Mesenchymal stem cell (in vitro differentiated cells and primary cell): ENCODE measurements around the gene ESR1.

Experiments
- DNase-seq: peaks from one replicate; pipeline ENCODE4 v3.0.0-alpha.2; 2013
- H2AFZ ChIP-seq: one replicate; pipeline ENCODE4 v1.6.1; 2013; ENCODE audit warnings: low read depth, mild to moderate bottlenecking, control low read depth, inconsistent platforms, low read length, moderate library complexity
- H2AK5ac ChIP-seq: 2 replicates; pipeline ENCODE4 v1.6.1; 2013; ENCODE audit warnings: low read length, moderate library complexity, mild to moderate bottlenecking, inconsistent platforms; ENCODE audit not compliant: severe bottlenecking
- H2BK120ac ChIP-seq: one replicate; pipeline ENCODE4 v1.6.1; 2013; ENCODE audit warnings: low read depth, mild to moderate bottlenecking, inconsistent platforms, low read length, moderate library complexity
- H2BK12ac ChIP-seq, 2 experiments: one replicate each; pipeline ENCODE4 v1.6.1; 2013; ENCODE audit warnings: inconsistent platforms in 2 of 2, low read length in 2 of 2, mild to moderate bottlenecking in 2 of 2, moderate library complexity in 2 of 2, control low read depth in 1 of 2
- H2BK15ac ChIP-seq: one replicate; pipeline ENCODE4 v1.6.1; 2013; ENCODE audit warnings: mild to moderate bottlenecking, low read depth, inconsistent platforms; ENCODE audit not compliant: poor library complexity, severe bottlenecking
- H2BK5ac ChIP-seq: 2 replicates; pipeline ENCODE4 v1.6.1; 2013; ENCODE audit warnings: low read depth, mild to moderate bottlenecking, low read length, control low read depth, inconsistent platforms; ENCODE audit not compliant: poor library complexity, severe bottlenecking
- H3K14ac ChIP-seq, 2 experiments: one replicate each; pipeline ENCODE4 v1.6.1; 2013; ENCODE audit warnings: inconsistent platforms in 2 of 2, low read length in 2 of 2, control low read depth in 1 of 2, mild to moderate bottlenecking in 1 of 2, moderate library complexity in 1 of 2
- H3K18ac ChIP-seq, 2 experiments: one replicate each; pipeline ENCODE4 v1.6.1; 2013; ENCODE audit warnings: inconsistent platforms in 2 of 2, low read length in 2 of 2, control low read depth in 1 of 2, low read depth in 1 of 2, mild to moderate bottlenecking in 1 of 2
- H3K23ac ChIP-seq, 2 experiments: one replicate each; pipeline ENCODE4 v1.6.1; 2013; ENCODE audit warnings: inconsistent platforms in 2 of 2, low read length in 2 of 2, mild to moderate bottlenecking in 2 of 2, moderate library complexity in 2 of 2, control low read depth in 1 of 2
- H3K27ac ChIP-seq: 2 replicates; pipeline ENCODE4 v1.5.1; 2013; ENCODE audit warnings: mild to moderate bottlenecking, moderate library complexity, low read length, control low read depth, inconsistent platforms; ENCODE audit not compliant: poor library complexity, severe bottlenecking
- H3K27me3 ChIP-seq, 2 experiments: 2 replicates each; pipeline versions ENCODE4 v1.6.1 to v1.7.0; 2013; ENCODE audit warnings: low read length in 2 of 2, mild to moderate bottlenecking in 2 of 2, moderate library complexity in 2 of 2, control low read depth in 1 of 2, inconsistent platforms in 1 of 2; ENCODE audit not compliant: control insufficient read depth in 1 of 2, insufficient read depth in 1 of 2
- H3K36me3 ChIP-seq, 2 experiments: 2 replicates each; pipeline versions ENCODE4 v1.6.1 to v1.7.0; 2013; ENCODE audit warnings: low read length in 2 of 2, control low read depth in 1 of 2, inconsistent platforms in 1 of 2, low read depth in 1 of 2, mild to moderate bottlenecking in 1 of 2; ENCODE audit not compliant: insufficient read depth in 2 of 2, control insufficient read depth in 1 of 2
- H3K4ac ChIP-seq, 2 experiments: one replicate each; pipeline ENCODE4 v1.6.1; 2013; ENCODE audit warnings: inconsistent platforms in 2 of 2, low read length in 2 of 2, mild to moderate bottlenecking in 2 of 2, moderate library complexity in 2 of 2, control low read depth in 1 of 2, low read depth in 1 of 2
- H3K4me1 ChIP-seq: 2 replicates; pipeline ENCODE4 v1.6.1; 2013; ENCODE audit warnings: low read depth, low read length, control low read depth; ENCODE audit not compliant: control insufficient read depth, insufficient read depth
- H3K4me2 ChIP-seq: 2 replicates; pipeline ENCODE4 v1.6.1; 2013; ENCODE audit warnings: low read length, mild to moderate bottlenecking, inconsistent platforms; ENCODE audit not compliant: poor library complexity, severe bottlenecking
- H3K4me3 ChIP-seq, 2 experiments: 2 replicates each; pipeline versions ENCODE4 v1.5.1 to v1.7.0; 2013; ENCODE audit warnings: low read length in 2 of 2, mild to moderate bottlenecking in 2 of 2, control low read depth in 1 of 2, low read depth in 1 of 2; ENCODE audit not compliant: insufficient read depth in 1 of 2
- H3K79me1 ChIP-seq: replicated peaks from 2 replicates; pipeline ENCODE4 v1.6.1; 2013; ENCODE audit warnings: mild to moderate bottlenecking, control low read depth, low read length, inconsistent platforms; ENCODE audit not compliant: poor library complexity, severe bottlenecking
- H3K9ac ChIP-seq: 2 replicates; pipeline ENCODE4 v1.7.0; 2013; ENCODE audit warnings: mild to moderate bottlenecking, low read length, moderate library complexity
- H3K9me3 ChIP-seq: 2 replicates; pipeline ENCODE4 v1.7.0; 2013; ENCODE audit warnings: mild to moderate bottlenecking, low read length; ENCODE audit not compliant: control insufficient read depth
- H4K8ac ChIP-seq: one replicate; pipeline ENCODE4 v1.6.1; 2013; ENCODE audit warnings: inconsistent platforms, mild to moderate bottlenecking, low read length, moderate library complexity
- H4K91ac ChIP-seq: one replicate; pipeline ENCODE4 v1.6.1; 2013; ENCODE audit warnings: mild to moderate bottlenecking, low read length, inconsistent platforms
- WGBS: methylation state at CpG from one replicate; pipeline ENCODE4 v1.1.7; 2013; ENCODE audit warnings: mixed read lengths; 5-methylcytosine and 5-hydroxymethylcytosine counted together

ESR1 gene

DNA sequence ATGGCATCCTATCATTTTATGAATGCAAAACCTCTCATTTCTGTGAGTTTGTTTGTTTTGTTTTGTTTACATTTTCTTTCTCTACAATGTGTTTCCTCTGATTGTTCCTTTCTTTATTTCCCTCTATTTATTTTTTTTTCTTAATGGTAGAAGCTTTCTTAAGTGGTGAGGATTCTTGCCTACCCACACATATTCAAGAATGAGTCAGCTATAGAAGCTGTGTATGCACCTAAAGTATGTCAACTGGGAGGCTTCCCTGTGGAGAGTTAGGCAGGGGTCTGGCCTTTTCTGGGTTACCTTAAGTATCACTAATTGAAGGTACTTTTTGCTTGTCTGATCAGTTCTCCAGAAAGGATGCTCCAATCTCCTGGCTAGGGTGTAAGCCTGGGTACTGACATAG lies 354.0 kb downstream of the ESR1 start:
- Histone ChIP-seq H3K4me1 (peaks cover 2% of the 10 kb centered on the region), H3K9me3 (no peaks in the 10 kb centered on the region), H3K79me1 (no peaks in the 10 kb centered on the region), H3K14ac (no peak overlapping the region), H2BK12ac (no peak overlapping the region), H3K27me3 (no peaks in the 10 kb centered on the region), H2AFZ (no peak overlapping the region), H4K8ac (no peak overlapping the region), H3K23ac (no peak overlapping the region), H2BK120ac (no peak overlapping the region), H2BK15ac (no peak overlapping the region), H4K91ac (no peak overlapping the region), H3K36me3 (peaks cover 5 to 48% of the 10 kb centered on the region in 2 experiments), H3K4ac (no peak overlapping the region), H2AK5ac (no peak overlapping the region), H3K18ac (no peak overlapping the region), H3K9ac (no peak overlapping the region), H3K4me3 (no peak overlapping the region), H2BK5ac (no peak overlapping the region), H3K4me2 (no peak overlapping the region), H3K27ac (peak overlapping the region; percentile 6)
- peak; percentile 53 for DNase-seq

- no peak for DNase-seq
- H3K4me3 ChIP-seq, result no peak overlapping the region
- peaks cover 2% of the 10 kb centered on the region for H3K4me1 ChIP-seq
- H3K36me3 ChIP-seq, result peaks cover 7 to 54% of the 10 kb centered on the region in 2 experiments
- no peak overlapping the region for H2BK120ac ChIP-seq
- H2AFZ ChIP-seq, result no peak overlapping the region
- no peaks in the 10 kb centered on the region for H3K27me3 ChIP-seq
- 84% methylated on average over 3 of the region's 5 CpGs for WGBS
- H3K79me1 ChIP-seq, result no peaks in the 10 kb centered on the region
- H3K9ac ChIP-seq, result no peak overlapping the region
- H3K27ac ChIP-seq, result no peak overlapping the region
- H3K23ac ChIP-seq, result no peak overlapping the region
- H3K9me3 ChIP-seq, result no peaks in the 10 kb centered on the region
- no peak overlapping the region for H2BK15ac ChIP-seq
- no peak overlapping the region for H4K8ac ChIP-seq
- H2BK5ac ChIP-seq, result no peak overlapping the region
- no peak overlapping the region for H2AK5ac ChIP-seq
- H2BK12ac ChIP-seq, result no peak overlapping the region
- no peak overlapping the region for H3K4me2 ChIP-seq
- H4K91ac ChIP-seq, result no peak overlapping the region
- H3K4ac ChIP-seq, result no peak overlapping the region
- H3K14ac ChIP-seq, result no peak overlapping the region
- H3K18ac ChIP-seq, result no peak overlapping the region
These were observed 357.5 kb downstream of the ESR1 start for GRCh38 chr6:152164957-152165356.

DNA sequence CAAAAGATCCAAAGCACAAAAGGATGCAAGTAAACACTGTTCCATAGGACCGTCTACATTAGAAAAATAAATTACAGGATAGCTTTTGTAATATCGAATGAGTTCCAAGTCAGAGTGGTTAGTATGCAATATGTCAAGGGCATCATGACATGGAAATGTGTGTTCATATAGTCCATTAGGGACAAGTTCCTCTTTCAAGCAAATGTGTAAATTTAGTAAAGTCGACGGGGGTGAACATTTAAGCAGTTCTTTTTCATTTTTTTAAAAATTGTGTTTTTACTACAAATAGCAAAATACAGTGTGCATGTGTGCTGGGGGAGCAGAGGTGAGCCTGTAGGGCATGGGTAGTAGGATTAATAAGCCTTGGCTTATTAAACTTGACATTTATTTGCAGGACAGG lies 359.0 kb downstream of the ESR1 start:
- Histone ChIP-seq H2AK5ac (no peak overlapping the region), H2BK5ac (no peak overlapping the region), H3K18ac (no peak overlapping the region), H4K91ac (no peak overlapping the region), H3K9ac (no peak overlapping the region), H3K9me3 (no peaks in the 10 kb centered on the region), H2BK120ac (no peak overlapping the region), H2AFZ (no peak overlapping the region), H3K4me2 (no peak overlapping the region), H3K4me3 (no peak overlapping the region), H4K8ac (no peak overlapping the region), H3K14ac (no peak overlapping the region), H3K4me1 (peaks cover 2% of the 10 kb centered on the region), H3K4ac (no peak overlapping the region), H3K27ac (no peak overlapping the region), H3K36me3 (peaks cover 7 to 60% of the 10 kb centered on the region in 2 experiments), H2BK12ac (no peak overlapping the region), H2BK15ac (no peak overlapping the region), H3K23ac (no peak overlapping the region), H3K27me3 (no peaks in the 10 kb centered on the region), H3K79me1 (no peaks in the 10 kb centered on the region)
- 98% methylated on average over 2 of the region's 4 CpGs for WGBS
- DNase-seq, result no peak

GRCh38 chr6:152166897-152167296 lies 359.4 kb downstream of the ESR1 start:
- Histone ChIP-seq H3K27me3 (no peaks in the 10 kb centered on the region), H2AFZ (no peak overlapping the region), H3K27ac (no peak overlapping the region), H2BK5ac (no peak overlapping the region), H3K79me1 (no peaks in the 10 kb centered on the region), H3K9ac (no peak overlapping the region), H3K4ac (no peak overlapping the region), H3K18ac (no peak overlapping the region), H2BK12ac (no peak overlapping the region), H4K8ac (no peak overlapping the region), H3K23ac (no peak overlapping the region), H4K91ac (no peak overlapping the region), H3K9me3 (no peaks in the 10 kb centered on the region), H2BK120ac (no peak overlapping the region), H3K4me1 (no peaks in the 10 kb centered on the region), H3K4me2 (no peak overlapping the region), H2AK5ac (no peak overlapping the region), H2BK15ac (no peak overlapping the region), H3K14ac (no peak overlapping the region), H3K4me3 (no peak overlapping the region), H3K36me3 (peaks cover 7 to 60% of the 10 kb centered on the region in 2 experiments)
- no peak for DNase-seq
- WGBS, result 94% methylated on average over 5 of the region's 5 CpGs
